Esophagus (tissue), 2 donors: Measurements from ENCODE around the gene POLE3. TPM values are rescaled to one million over a fixed set of nuclear protein-coding genes. Genes with fewer than 3 reads are reported as not detected.

Experiments used
- polyA plus RNA-seq, 2 donors: library from polyadenylated mRNA; stranded (reverse); fragments of 200-250 nt; gene quantifications; one replicate each; pipeline ENCODE4 v1.2.3, GENCODE V29; 2013
- donor health status: healthy with polysubstance abuse.
- donor health status: Bipolar disorder and iron deficiency.

Gene POLE3
- polyA plus RNA-seq, 2 donors = 17.4 to 38.9 TPM

Other genes starting within 250 kb of the POLE3 start
- gene FKBP15, start 189.4 kb downstream of the POLE3 start, polyA plus RNA-seq = 10 to 100 TPM; 10.5 to 11.6 TPM
- 10 to 100 TPM in 1 of 2 donors, 1 to 10 TPM in 1; 5.4 to 10.4 TPM for gene SLC31A1, start 189.1 kb downstream of the POLE3 start, polyA plus RNA-seq
- 10 to 100 TPM; 13.5 to 27.9 TPM for gene CDC26, start 135.1 kb downstream of the POLE3 start, polyA plus RNA-seq
- gene PRPF4, start 135.0 kb downstream of the POLE3 start, polyA plus RNA-seq = 10 to 100 TPM in 1 of 2 donors, 1 to 10 TPM in 1; 5.1 to 11.3 TPM
- 1 to 10 TPM; 2.3 to 3.6 TPM for gene RNF183, start 107.3 kb downstream of the POLE3 start, polyA plus RNA-seq
- 1 to 10 TPM; 1.2 to 1.6 TPM for gene WDR31, start 70.4 kb downstream of the POLE3 start, polyA plus RNA-seq
- 10 to 100 TPM; 17.2 to 27.5 TPM for gene BSPRY, start 61.1 kb downstream of the POLE3 start, polyA plus RNA-seq
- gene HDHD3, start 33.7 kb downstream of the POLE3 start, polyA plus RNA-seq = 10 to 100 TPM; 43.7 to 46.6 TPM
- 10 to 100 TPM; 38.4 TPM for gene ALAD, start 9.4 kb downstream of the POLE3 start, polyA plus RNA-seq
- gene C9orf43, start 72 bp upstream of the POLE3 start, polyA plus RNA-seq = under 1 TPM; 0.20 to 0.33 TPM
- 10 to 100 TPM in 1 of 2 donors, 1 to 10 TPM in 1; 9.1 to 10.2 TPM for gene RGS3, start 53.1 kb upstream of the POLE3 start, polyA plus RNA-seq